ENCODE data around the gene SBNO2. TPM values are rescaled to one million over a fixed set of nuclear protein-coding genes. Genes with fewer than 3 reads are reported as not detected.

SBNO2 gene
- total and polyA plus RNA-seq, 9 of the 15 experiments (the other 6 are each of a cell fraction or from before 2014, with no cell fraction given), result 0.01 to 46.2 (median 6.7) TPM

- TF ChIP-seq ZNF740 (CRISPR knock-in tag; IDR thresholded peaks at IDR 0.05) (no peak), ZNF740 (tag; IDR thresholded peaks at IDR 0.05) (peak in 1 of 2 experiments; percentile 75; a peak in 2 of 4 replicates), CTBP1 (IDR thresholded peaks at IDR 0.05; ENCODE audit: borderline replicate concordance) (no peak), CREM (IDR thresholded peaks at IDR 0.05; ENCODE audit: low read depth) (peak; percentile 63)
Measured at GRCh38 chr19:1161716-1162115, 12.4 kb downstream of the SBNO2 start (continued).

- ATAC-seq, result no peak
- in situ Hi-C loops (cut with MboI), result no loop called here
- Histone ChIP-seq H3K27ac (ENCODE audit: extremely low read depth, low read depth, low read length) (no peak overlapping the region), H3K27me3 (ENCODE audit: control insufficient read depth in 2 of 2, insufficient read depth in 2 of 2, low read length in 2 of 2) (no peaks in the 10 kb centered on the region), H3K9me1 (ENCODE audit: control insufficient read depth, insufficient read depth, low read length) (peaks cover 3% of the 10 kb centered on the region), H3K79me2 (ENCODE audit: control insufficient read depth, insufficient read depth, low read length) (peaks cover 53% of the 10 kb centered on the region), H3K4me1 (replicated peaks in 1 of 2; ENCODE audit: control insufficient read depth in 2 of 2, insufficient read depth in 2 of 2, low read length in 2 of 2) (peaks cover 0 to 80% of the 10 kb centered on the region in 2 experiments; a peak in 3 of 5 replicates), H3K36me3 (ENCODE audit: control insufficient read depth, insufficient read depth, low read length) (peaks cover 10% of the 10 kb centered on the region; the same call in 1 of the 3 replicates), H3K4me2 (ENCODE audit: insufficient read depth, low read length) (no peak overlapping the region), H4K20me1 (replicated peaks; ENCODE audit: control insufficient read depth, insufficient read depth, low read length) (peaks cover 9% of the 10 kb centered on the region), H3K9ac (ENCODE audit: insufficient read depth in 1 of 2, low read depth in 2 of 2, low read length in 2 of 2) (no peak overlapping the region; a peak in 1 of 4 replicates), H2AFZ (ENCODE audit: low read depth, low read length) (no peak overlapping the region), H3K4me3 (no peak overlapping the region), H3K9me3 (replicated peaks; ENCODE audit: control insufficient read depth, insufficient read depth, low read depth, low read length) (no peaks in the 10 kb centered on the region)
- ChIA-PET CTCF (ENCODE audit: low intra/inter-chr PET ratio) (no interaction called here), POLR2A (no interaction called here)
- no peak for DNase-seq (ENCODE audit: extremely low read depth in 1 of 4, low spot score in 3 of 4)
- BruUV-seq (replicated peaks), result no TSS peak
- TF ChIP-seq POLR2G (IDR thresholded peaks at IDR 0.05; ENCODE audit: low read depth, low read length) (peak; percentile 38; the same call in 1 of the 2 replicates), NBN (IDR thresholded peaks at IDR 0.05; ENCODE audit: low read depth) (no peak), RBFOX2 (IDR thresholded peaks at IDR 0.05; ENCODE audit: low read depth, low read length) (peak; percentile 31; the same call in 1 of the 2 replicates), HNRNPL (IDR thresholded peaks at IDR 0.05; ENCODE audit: low read depth, low read length) (peak; percentile 62; the same call in 1 of the 2 replicates), VEZF1 (CRISPR knock-in tag; IDR thresholded peaks at IDR 0.05) (no peak), SMC3 (conservative IDR thresholded peaks at IDR 0.05; ENCODE audit: insufficient read depth, low read depth, low read length) (no peak)
- intact Hi-C loops (cut with micrococcal nuclease), result no loop called here
- FAIRE-seq, result no peak
- 91% methylated on average over 16 of the region's 31 CpGs for WGBS (ENCODE audit: insufficient coverage, low coverage, missing lambda C conversion rate)
Measured at GRCh38 chr19:1159864-1160595, 14.0 kb downstream of the SBNO2 start.
